Measurements from ENCODE around the gene CCDC7. TPM values are rescaled to one million over a fixed set of nuclear protein-coding genes. Genes with fewer than 3 reads are reported as not detected.

Gene CCDC7
- total RNA-seq, 1 experiment from 2014 or later, result 6.9 TPM

- TF ChIP-seq EZH2 (IDR thresholded peaks at IDR 0.05; ENCODE audit: low read depth) (no peak), CTCF (conservative IDR thresholded peaks at IDR 0.05) (no peak)
- Histone ChIP-seq H3K79me2 (ENCODE audit: low read depth) (no peaks in the 10 kb centered on the region), H3K27ac (no peak overlapping the region), H3K9me3 (ENCODE audit: insufficient read depth, low read depth) (no peaks in the 10 kb centered on the region), H3K4me3 (no peak overlapping the region), H3K4me1 (replicated peaks; ENCODE audit: insufficient read depth) (no peaks in the 10 kb centered on the region), H4K20me1 (ENCODE audit: insufficient read depth) (no peaks in the 10 kb centered on the region), H3K27me3 (ENCODE audit: insufficient read depth, low read depth) (no peaks in the 10 kb centered on the region), H3K4me2 (no peak overlapping the region), H3F3A (ENCODE audit: insufficient read depth, low read depth) (no peaks in the 10 kb centered on the region), H3K36me3 (ENCODE audit: low read depth) (no peaks in the 10 kb centered on the region), H3K9me2 (ENCODE audit: insufficient read depth) (no peaks in the 10 kb centered on the region), H2AFZ (no peak overlapping the region)
- CTCF ChIA-PET, result no interaction called here
- DNase-seq, result no peak
- POLR2A ChIA-PET (ENCODE audit: unreplicated experiment), result interaction anchor here (0.6 kb wide), 1 partner anchor 48 kb away, joined by 12 read pairs; no protein-coding TSS in a partner anchor
- intact Hi-C loops (cut with micrococcal nuclease; ENCODE audit: unreplicated experiment), result no loop called here
- no TSS peak for BruUV-seq (replicated peaks)
These were observed 43.4 kb upstream of the CCDC7 start for GRCh38 chr10:32402499-32402898.

- H3K9me3 ChIP-seq (ENCODE audit: insufficient read depth, low read depth), result no peaks in the 10 kb centered on the region
- H3K4me3 ChIP-seq, result no peak overlapping the region
- no peaks in the 10 kb centered on the region for H3F3A ChIP-seq (ENCODE audit: insufficient read depth, low read depth)
- no peak overlapping the region for H3K27ac ChIP-seq
- H3K79me2 ChIP-seq (ENCODE audit: low read depth), result no peaks in the 10 kb centered on the region
- ChIA-PET POLR2A (ENCODE audit: unreplicated experiment) (no interaction called here), CTCF (no interaction called here)
- no TSS peak for BruUV-seq (replicated peaks)
- no peak overlapping the region for H2AFZ ChIP-seq
- no peaks in the 10 kb centered on the region for H4K20me1 ChIP-seq (ENCODE audit: insufficient read depth)
- no peaks in the 10 kb centered on the region for H3K36me3 ChIP-seq (ENCODE audit: low read depth)
- no peak for DNase-seq
- no peaks in the 10 kb centered on the region for H3K27me3 ChIP-seq (ENCODE audit: insufficient read depth, low read depth)
- H3K4me1 ChIP-seq (replicated peaks; ENCODE audit: insufficient read depth), result no peaks in the 10 kb centered on the region
- TF ChIP-seq EZH2 (IDR thresholded peaks at IDR 0.05; ENCODE audit: low read depth) (no peak), CTCF (conservative IDR thresholded peaks at IDR 0.05) (no peak)
- intact Hi-C loops (cut with micrococcal nuclease; ENCODE audit: unreplicated experiment), result no loop called here
- H3K4me2 ChIP-seq, result no peak overlapping the region
- no peaks in the 10 kb centered on the region for H3K9me2 ChIP-seq (ENCODE audit: insufficient read depth)
These were observed 42.8 kb upstream of the CCDC7 start for GRCh38 chr10:32403091-32403490.

GRCh38 chr10:32408690-32409089, 37.2 kb upstream of the CCDC7 start:
- Histone ChIP-seq H3K79me2 (ENCODE audit: low read depth) (no peaks in the 10 kb centered on the region), H3K9me2 (ENCODE audit: insufficient read depth) (no peaks in the 10 kb centered on the region), H3K36me3 (ENCODE audit: low read depth) (no peaks in the 10 kb centered on the region), H3K4me1 (replicated peaks; ENCODE audit: insufficient read depth) (0 out of 2 replicates have a peak, but pooled peaks cover 5% of the 10 kb centered on the region), H3K9me3 (ENCODE audit: insufficient read depth, low read depth) (no peaks in the 10 kb centered on the region), H3F3A (ENCODE audit: insufficient read depth, low read depth) (no peaks in the 10 kb centered on the region), H2AFZ (no peak overlapping the region), H3K4me2 (no peak overlapping the region), H4K20me1 (ENCODE audit: insufficient read depth) (no peaks in the 10 kb centered on the region), H3K4me3 (no peak overlapping the region), H3K27ac (no peak overlapping the region), H3K27me3 (ENCODE audit: insufficient read depth, low read depth) (no peaks in the 10 kb centered on the region)
- intact Hi-C loops (cut with micrococcal nuclease; ENCODE audit: unreplicated experiment), result no loop called here
- BruUV-seq (replicated peaks), result no TSS peak
- ChIA-PET POLR2A (ENCODE audit: unreplicated experiment) (no interaction called here), CTCF (interaction anchor here (0.5 kb wide), 1 partner anchor 21 kb away, joined by 3 read pairs; no protein-coding TSS in a partner anchor)
- DNase-seq, result no peak
- TF ChIP-seq EZH2 (IDR thresholded peaks at IDR 0.05; ENCODE audit: low read depth) (no peak), CTCF (conservative IDR thresholded peaks at IDR 0.05) (no peak)
